HEK293 (cell line): ENCODE data around the gene MCTP1.
A peak's percentile ranks its signal among the peaks of the same experiment; 100 is the strongest.

Source experiments
- KLF16 ChIP-seq: fragments of 450-650 bp; formaldehyde crosslinking; IDR thresholded peaks from 2 replicates; pipeline ENCODE4 v1.5.1; 2017; ENCODE audit warnings: missing biosample characterization, missing genetic modification characterization
- KLF17 ChIP-seq: fragments of 450-650 bp; formaldehyde crosslinking; IDR thresholded peaks from 2 replicates; pipeline ENCODE4 v1.5.1; 2016; ENCODE audit warnings: missing biosample characterization, missing genetic modification characterization
- MEIS1 ChIP-seq: sonication (generic); formaldehyde crosslinking; IDR thresholded peaks from 2 replicates; pipeline ENCODE4 v1.8.1; 2022; ENCODE audit warnings: missing genetic modification reagents, mild to moderate bottlenecking, borderline replicate concordance
- OVOL3 ChIP-seq: fragments of 450-650 bp; formaldehyde crosslinking; IDR thresholded peaks from 2 replicates; pipeline ENCODE4 v1.5.1; 2016; ENCODE audit warnings: missing biosample characterization, missing genetic modification characterization
- SP7 ChIP-seq: fragments of 450-650 bp; formaldehyde crosslinking; IDR thresholded peaks from 2 replicates; pipeline ENCODE4 v1.5.1; 2016; ENCODE audit warnings: missing biosample characterization, missing genetic modification characterization
- TSHZ1 ChIP-seq: fragments of 450-650 bp; formaldehyde crosslinking; IDR thresholded peaks from 2 replicates; pipeline ENCODE4 v1.5.1; 2016; ENCODE audit warnings: missing biosample characterization, missing genetic modification characterization, borderline replicate concordance
- ZNF132 ChIP-seq: fragments of 450-650 bp; formaldehyde crosslinking; IDR thresholded peaks from 2 replicates; pipeline ENCODE4 v1.5.1; 2017; ENCODE audit warnings: missing biosample characterization, missing genetic modification characterization, borderline replicate concordance
- ZNF169 ChIP-seq: fragments of 450-650 bp; formaldehyde crosslinking; IDR thresholded peaks from 2 replicates; pipeline ENCODE4 v1.5.1; 2016; ENCODE audit warnings: missing biosample characterization, missing genetic modification characterization
- ZNF18 ChIP-seq: fragments of 450-650 bp; formaldehyde crosslinking; IDR thresholded peaks from 2 replicates; pipeline ENCODE4 v1.5.1; 2016; ENCODE audit warnings: missing biosample characterization, missing genetic modification characterization
- ZNF202 ChIP-seq: fragments of 450-650 bp; formaldehyde crosslinking; IDR thresholded peaks from 2 replicates; pipeline ENCODE4 v1.5.1; 2016; ENCODE audit warnings: missing biosample characterization, missing genetic modification characterization, borderline replicate concordance
- ZNF223 ChIP-seq: fragments of 450-650 bp; formaldehyde crosslinking; IDR thresholded peaks from 2 replicates; pipeline ENCODE4 v1.5.1; 2016; ENCODE audit warnings: missing biosample characterization, missing genetic modification characterization
- ZNF24 ChIP-seq: fragments of 450-650 bp; formaldehyde crosslinking; IDR thresholded peaks from 2 replicates; pipeline ENCODE4 v1.5.1; 2016; ENCODE audit warnings: missing biosample characterization, missing genetic modification characterization
- ZNF335 ChIP-seq: fragments of 450-650 bp; formaldehyde crosslinking; conservative IDR thresholded peaks from 2 replicates; pipeline ENCODE4 v1.5.1; 2016; ENCODE audit warnings: missing biosample characterization, missing genetic modification characterization
- ZNF354C ChIP-seq: fragments of 450-650 bp; formaldehyde crosslinking; IDR thresholded peaks from 2 replicates; pipeline ENCODE4 v1.5.1; 2016; ENCODE audit warnings: missing biosample characterization, missing genetic modification characterization, low read depth, borderline replicate concordance
- ZNF37A ChIP-seq: fragments of 450-650 bp; IDR thresholded peaks from 2 replicates; pipeline ENCODE4 v1.5.1; 2018; ENCODE audit warnings: missing biosample characterization, missing genetic modification characterization
- ZNF391 ChIP-seq: fragments of 450-650 bp; formaldehyde crosslinking; IDR thresholded peaks from 2 replicates; pipeline ENCODE4 v1.5.1; 2016; ENCODE audit warnings: low read depth, missing biosample characterization, missing genetic modification characterization, borderline replicate concordance
- ZNF449 ChIP-seq: fragments of 450-650 bp; formaldehyde crosslinking; IDR thresholded peaks from 2 replicates; pipeline ENCODE4 v1.5.1; 2017; ENCODE audit warnings: missing biosample characterization, mild to moderate bottlenecking, missing genetic modification characterization, moderate library complexity
- ZNF513 ChIP-seq: fragments of 450-650 bp; IDR thresholded peaks from 2 replicates; pipeline ENCODE4 v1.5.1; 2018; ENCODE audit warnings: missing biosample characterization, missing genetic modification characterization
- ZNF548 ChIP-seq: fragments of 450-650 bp; formaldehyde crosslinking; IDR thresholded peaks from 2 replicates; pipeline ENCODE4 v1.5.1; 2016; ENCODE audit warnings: missing biosample characterization, missing genetic modification characterization
- ZNF610 ChIP-seq: fragments of 450-650 bp; formaldehyde crosslinking; IDR thresholded peaks from 2 replicates; pipeline ENCODE4 v1.5.1; 2016; ENCODE audit warnings: missing biosample characterization, missing genetic modification characterization, borderline replicate concordance
- ZNF654 ChIP-seq: fragments of 450-650 bp; formaldehyde crosslinking; IDR thresholded peaks from 2 replicates; pipeline ENCODE4 v1.5.1; 2016; ENCODE audit warnings: low read depth, missing biosample characterization, missing genetic modification characterization
- TF ChIP-seq, protein P1 (sequence below): fragments of 450-650 bp; formaldehyde crosslinking; IDR thresholded peaks from 2 replicates; pipeline ENCODE4 v1.5.1; 2016; ENCODE audit warnings: missing biosample characterization, missing genetic modification characterization
- TF ChIP-seq, protein P2 (sequence below): fragments of 450-650 bp; formaldehyde crosslinking; optimal IDR thresholded peaks from 2 replicates; pipeline ENCODE3; 2016; ENCODE audit warnings: missing biosample characterization, mild to moderate bottlenecking, missing genetic modification characterization

The MCTP1 gene

DNA sequence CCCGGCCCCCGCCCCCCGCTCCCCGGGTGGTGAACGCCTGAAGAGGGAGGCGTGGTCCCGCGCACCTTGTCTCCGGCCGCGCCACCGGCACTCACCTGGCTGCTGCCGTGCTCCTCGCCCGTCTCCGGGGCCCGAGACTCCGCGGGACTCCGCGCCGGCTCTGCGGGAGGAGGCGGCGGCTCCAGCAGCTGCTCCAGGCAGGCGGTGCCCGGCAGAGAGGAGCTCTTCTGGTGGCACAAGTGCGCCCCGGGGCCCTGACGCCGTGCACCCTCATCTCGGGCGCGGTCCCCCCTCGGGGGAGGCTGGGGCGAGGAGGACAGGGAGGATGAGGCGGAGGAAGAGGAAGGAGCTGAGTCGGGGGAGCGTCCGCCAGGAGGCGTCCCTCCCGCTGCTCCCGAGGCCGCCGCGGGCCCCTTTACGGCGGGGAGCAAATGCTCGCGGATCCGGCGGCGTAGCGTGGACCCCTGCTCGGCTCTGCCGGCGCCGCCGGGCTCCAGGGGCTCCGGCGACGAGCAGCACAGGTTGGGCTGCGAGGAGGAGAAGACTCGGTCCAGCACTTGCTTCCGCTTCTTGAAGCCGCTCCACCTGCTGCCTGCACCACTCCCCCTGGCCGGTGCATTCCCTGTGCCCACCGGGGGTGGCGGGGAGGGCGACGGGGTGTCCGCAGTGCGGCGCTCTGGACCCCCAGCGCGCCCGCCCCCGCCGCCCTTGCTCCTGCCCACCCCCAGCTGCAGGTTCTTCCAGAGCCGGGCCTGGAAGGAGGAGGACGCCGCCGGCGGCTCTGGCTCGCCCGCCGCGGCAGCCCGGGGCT, 928 bp downstream of the MCTP1 start (continued):
- TF ChIP-seq, protein P1, sequence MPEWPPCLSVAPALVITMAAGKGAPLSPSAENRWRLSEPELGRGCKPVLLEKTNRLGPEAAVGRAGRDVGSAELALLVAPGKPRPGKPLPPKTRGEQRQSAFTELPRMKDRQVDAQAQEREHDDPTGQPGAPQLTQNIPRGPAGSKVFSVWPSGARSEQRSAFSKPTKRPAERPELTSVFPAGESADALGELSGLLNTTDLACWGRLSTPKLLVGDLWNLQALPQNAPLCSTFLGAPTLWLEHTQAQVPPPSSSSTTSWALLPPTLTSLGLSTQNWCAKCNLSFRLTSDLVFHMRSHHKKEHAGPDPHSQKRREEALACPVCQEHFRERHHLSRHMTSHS, result no peak
- TF ChIP-seq ZNF169 (tag by site-specific recombination), result no peak
- TF ChIP-seq ZNF37A (tag by site-specific recombination), result no peak
- no peak for TF ChIP-seq MEIS1
- TF ChIP-seq, protein P2, sequence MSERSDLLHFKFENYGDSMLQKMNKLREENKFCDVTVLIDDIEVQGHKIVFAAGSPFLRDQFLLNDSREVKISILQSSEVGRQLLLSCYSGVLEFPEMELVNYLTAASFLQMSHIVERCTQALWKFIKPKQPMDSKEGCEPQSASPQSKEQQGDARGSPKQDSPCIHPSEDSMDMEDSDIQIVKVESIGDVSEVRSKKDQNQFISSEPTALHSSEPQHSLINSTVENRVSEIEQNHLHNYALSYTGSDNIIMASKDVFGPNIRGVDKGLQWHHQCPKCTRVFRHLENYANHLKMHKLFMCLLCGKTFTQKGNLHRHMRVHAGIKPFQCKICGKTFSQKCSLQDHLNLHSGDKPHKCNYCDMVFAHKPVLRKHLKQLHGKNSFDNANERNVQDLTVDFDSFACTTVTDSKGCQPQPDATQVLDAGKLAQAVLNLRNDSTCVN (tag by site-specific recombination), result peak; percentile 89
- peak; percentile 66; the same call in 1 of the 2 replicates for TF ChIP-seq ZNF610 (tag by site-specific recombination)
- peak; percentile 68 for TF ChIP-seq ZNF449 (tag by site-specific recombination)
- TF ChIP-seq ZNF18, result peak; percentile 39; the same call in 1 of the 2 replicates
- no peak; the same call in 1 of the 2 replicates for TF ChIP-seq OVOL3
- TF ChIP-seq SP7, result peak; percentile 32
- no peak for TF ChIP-seq ZNF24 (tag by site-specific recombination)
- no peak for TF ChIP-seq ZNF654 (tag by site-specific recombination)
- no peak for TF ChIP-seq ZNF132 (tag by site-specific recombination)
- TF ChIP-seq KLF16 (tag by site-specific recombination), result peak; percentile 33; the same call in 1 of the 2 replicates
- TF ChIP-seq ZNF223 (tag by site-specific recombination), result peak; percentile 91
- no peak for TF ChIP-seq TSHZ1 (tag by site-specific recombination)
- peak; percentile 16; the same call in 1 of the 2 replicates for TF ChIP-seq KLF17
- TF ChIP-seq ZNF391 (tag by site-specific recombination), result peak; percentile 47; the same call in 1 of the 2 replicates
- peak; percentile 97 for TF ChIP-seq ZNF513 (tag by site-specific recombination)
- TF ChIP-seq ZNF335 (tag by site-specific recombination), result peak; percentile 61; the same call in 1 of the 2 replicates
- no peak for TF ChIP-seq ZNF354C (tag by site-specific recombination)
- 0 out of 2 replicates have a peak, but pooled peaks have one; percentile 6 for TF ChIP-seq ZNF202 (tag by site-specific recombination)
- no peak for TF ChIP-seq ZNF548
